Astrocyte (in vitro differentiated cells and primary cell): Measurements from ENCODE around the gene ARAP2.

Experiments
- EZH2 ChIP-seq: IDR thresholded peaks from 2 replicates; pipeline ENCODE4 v1.6.1; 2012; ENCODE audit warnings: mild to moderate bottlenecking, low read length, inconsistent platforms; ENCODE audit not compliant: insufficient read depth
- TF ChIP-seq, protein P1 (sequence below): IDR thresholded peaks from 2 replicates; pipeline ENCODE4 v1.5.1; 2011; ENCODE audit warnings: low read depth, mild to moderate bottlenecking, inconsistent platforms, low read length, moderate library complexity; ENCODE audit not compliant: insufficient read depth

DNA sequence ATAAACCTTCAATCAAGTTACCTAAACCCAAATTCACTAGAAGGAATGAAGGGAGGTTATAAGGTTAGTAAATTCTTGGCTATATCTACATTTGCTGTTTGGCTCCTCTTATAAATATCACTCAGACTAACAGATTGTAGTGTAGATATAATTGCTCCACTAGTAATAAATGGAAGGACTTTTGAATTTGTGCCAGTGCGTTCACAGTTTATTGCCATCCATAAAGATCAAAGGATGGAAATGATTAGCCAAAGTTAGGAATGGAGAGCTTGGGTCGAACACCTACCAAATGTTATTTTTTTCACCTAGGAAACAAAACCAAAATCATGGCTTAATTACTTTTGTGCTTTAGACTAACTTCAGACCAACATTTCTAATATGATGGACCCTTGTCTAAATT is 46.3 kb upstream of the ARAP2 start:
- TF ChIP-seq, protein P1, sequence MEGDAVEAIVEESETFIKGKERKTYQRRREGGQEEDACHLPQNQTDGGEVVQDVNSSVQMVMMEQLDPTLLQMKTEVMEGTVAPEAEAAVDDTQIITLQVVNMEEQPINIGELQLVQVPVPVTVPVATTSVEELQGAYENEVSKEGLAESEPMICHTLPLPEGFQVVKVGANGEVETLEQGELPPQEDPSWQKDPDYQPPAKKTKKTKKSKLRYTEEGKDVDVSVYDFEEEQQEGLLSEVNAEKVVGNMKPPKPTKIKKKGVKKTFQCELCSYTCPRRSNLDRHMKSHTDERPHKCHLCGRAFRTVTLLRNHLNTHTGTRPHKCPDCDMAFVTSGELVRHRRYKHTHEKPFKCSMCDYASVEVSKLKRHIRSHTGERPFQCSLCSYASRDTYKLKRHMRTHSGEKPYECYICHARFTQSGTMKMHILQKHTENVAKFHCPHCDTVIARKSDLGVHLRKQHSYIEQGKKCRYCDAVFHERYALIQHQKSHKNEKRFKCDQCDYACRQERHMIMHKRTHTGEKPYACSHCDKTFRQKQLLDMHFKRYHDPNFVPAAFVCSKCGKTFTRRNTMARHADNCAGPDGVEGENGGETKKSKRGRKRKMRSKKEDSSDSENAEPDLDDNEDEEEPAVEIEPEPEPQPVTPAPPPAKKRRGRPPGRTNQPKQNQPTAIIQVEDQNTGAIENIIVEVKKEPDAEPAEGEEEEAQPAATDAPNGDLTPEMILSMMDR = no peak
- TF ChIP-seq EZH2 = no peak
